Hepatocyte (in vitro differentiated cells): Measurements from ENCODE around the gene ITGB7.

Experiments
- CTCF ChIP-seq: fragments of 200-600 bp; sonication (generic); IDR thresholded peaks from 2 replicates; pipeline ENCODE4 v1.5.1; 2016; ENCODE audit warnings: antibody characterized with exemption, mild to moderate bottlenecking; ENCODE audit not compliant: poor library complexity
- EZH2 ChIP-seq: fragments of 200-600 bp; sonication (generic); IDR thresholded peaks from 2 replicates; pipeline ENCODE4 v1.6.1; 2016; ENCODE audit warnings: antibody characterized with exemption, mild to moderate bottlenecking, borderline replicate concordance
- EZH2phosphoT487 ChIP-seq: fragments of 200-600 bp; sonication (generic); IDR thresholded peaks from one replicate; pipeline ENCODE4 v1.6.1; 2018; ENCODE audit warnings: antibody characterized with exemption, mild to moderate bottlenecking, low read depth, moderate library complexity; ENCODE audit not compliant: unreplicated experiment, severe bottlenecking

GRCh38 chr12:53222806-53223261, 15.8 kb upstream of the ITGB7 start:
- TF ChIP-seq CTCF, result no peak
- TF ChIP-seq EZH2, result no peak
- TF ChIP-seq EZH2phosphoT487, result no peak
